ENCODE measurements around the gene LMNA. TPM values are rescaled to one million over a fixed set of nuclear protein-coding genes. Genes with fewer than 3 reads are reported as not detected.
A peak's percentile ranks its signal among the peaks of the same experiment; 100 is the strongest.

LMNA gene
- total and polyA plus RNA-seq, 4 donors: 60.4 to 160 (median 97.2) TPM

DNA sequence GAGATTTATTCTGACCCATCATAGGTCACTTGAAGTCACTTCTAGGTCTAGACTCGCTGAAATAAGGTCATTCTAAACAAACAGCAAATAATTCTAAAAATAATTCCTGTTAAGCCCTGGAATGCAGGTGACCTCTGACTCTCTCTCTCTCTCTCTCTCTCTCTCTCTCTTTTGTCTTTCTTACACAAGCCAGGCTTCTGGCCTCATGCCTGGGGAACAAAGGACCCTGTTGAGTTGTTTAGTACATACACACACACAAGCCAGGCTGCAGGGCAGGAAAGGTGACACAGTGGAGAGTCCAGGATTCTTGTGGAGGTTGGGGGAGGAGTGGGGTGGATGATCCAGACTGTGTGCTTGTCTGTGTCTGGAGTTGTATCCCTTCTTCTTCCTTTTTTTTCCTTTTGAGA lies 28.3 kb upstream of the LMNA start:
- TF ChIP-seq, protein P1, sequence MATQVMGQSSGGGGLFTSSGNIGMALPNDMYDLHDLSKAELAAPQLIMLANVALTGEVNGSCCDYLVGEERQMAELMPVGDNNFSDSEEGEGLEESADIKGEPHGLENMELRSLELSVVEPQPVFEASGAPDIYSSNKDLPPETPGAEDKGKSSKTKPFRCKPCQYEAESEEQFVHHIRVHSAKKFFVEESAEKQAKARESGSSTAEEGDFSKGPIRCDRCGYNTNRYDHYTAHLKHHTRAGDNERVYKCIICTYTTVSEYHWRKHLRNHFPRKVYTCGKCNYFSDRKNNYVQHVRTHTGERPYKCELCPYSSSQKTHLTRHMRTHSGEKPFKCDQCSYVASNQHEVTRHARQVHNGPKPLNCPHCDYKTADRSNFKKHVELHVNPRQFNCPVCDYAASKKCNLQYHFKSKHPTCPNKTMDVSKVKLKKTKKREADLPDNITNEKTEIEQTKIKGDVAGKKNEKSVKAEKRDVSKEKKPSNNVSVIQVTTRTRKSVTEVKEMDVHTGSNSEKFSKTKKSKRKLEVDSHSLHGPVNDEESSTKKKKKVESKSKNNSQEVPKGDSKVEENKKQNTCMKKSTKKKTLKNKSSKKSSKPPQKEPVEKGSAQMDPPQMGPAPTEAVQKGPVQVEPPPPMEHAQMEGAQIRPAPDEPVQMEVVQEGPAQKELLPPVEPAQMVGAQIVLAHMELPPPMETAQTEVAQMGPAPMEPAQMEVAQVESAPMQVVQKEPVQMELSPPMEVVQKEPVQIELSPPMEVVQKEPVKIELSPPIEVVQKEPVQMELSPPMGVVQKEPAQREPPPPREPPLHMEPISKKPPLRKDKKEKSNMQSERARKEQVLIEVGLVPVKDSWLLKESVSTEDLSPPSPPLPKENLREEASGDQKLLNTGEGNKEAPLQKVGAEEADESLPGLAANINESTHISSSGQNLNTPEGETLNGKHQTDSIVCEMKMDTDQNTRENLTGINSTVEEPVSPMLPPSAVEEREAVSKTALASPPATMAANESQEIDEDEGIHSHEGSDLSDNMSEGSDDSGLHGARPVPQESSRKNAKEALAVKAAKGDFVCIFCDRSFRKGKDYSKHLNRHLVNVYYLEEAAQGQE (IDR thresholded peaks at IDR 0.05): peak; percentile 69
- TF ChIP-seq HNF4G (IDR thresholded peaks at IDR 0.05) (peak; percentile 71), JUND (IDR thresholded peaks at IDR 0.05) (peak; percentile 69 to 78), GABPA (IDR thresholded peaks at IDR 0.05 in 1 of 2, conservative IDR thresholded peaks at IDR 0.05 in 1 of 2) (peak in 1 of 2 donors; percentile 53), NR2F2 (IDR thresholded peaks at IDR 0.05) (peak; percentile 99), RXRA (IDR thresholded peaks at IDR 0.05) (peak; percentile 92 to 95), YY1 (IDR thresholded peaks at IDR 0.05) (peak; percentile 64), TAF1 (conservative IDR thresholded peaks at IDR 0.05) (no peak), SP1 (IDR thresholded peaks at IDR 0.05) (peak; percentile 94), EGR1 (IDR thresholded peaks at IDR 0.05; ENCODE audit: low read depth in 2 of 2) (no peak), FOXA2 (IDR thresholded peaks at IDR 0.05) (peak; percentile 61), HNF4A (conservative IDR thresholded peaks at IDR 0.05) (peak; percentile 90 to 91), RAD21 (IDR thresholded peaks at IDR 0.05) (peak; percentile 40 to 48), FOXA1 (IDR thresholded peaks at IDR 0.05) (no peak)
- TF ChIP-seq, protein P2, sequence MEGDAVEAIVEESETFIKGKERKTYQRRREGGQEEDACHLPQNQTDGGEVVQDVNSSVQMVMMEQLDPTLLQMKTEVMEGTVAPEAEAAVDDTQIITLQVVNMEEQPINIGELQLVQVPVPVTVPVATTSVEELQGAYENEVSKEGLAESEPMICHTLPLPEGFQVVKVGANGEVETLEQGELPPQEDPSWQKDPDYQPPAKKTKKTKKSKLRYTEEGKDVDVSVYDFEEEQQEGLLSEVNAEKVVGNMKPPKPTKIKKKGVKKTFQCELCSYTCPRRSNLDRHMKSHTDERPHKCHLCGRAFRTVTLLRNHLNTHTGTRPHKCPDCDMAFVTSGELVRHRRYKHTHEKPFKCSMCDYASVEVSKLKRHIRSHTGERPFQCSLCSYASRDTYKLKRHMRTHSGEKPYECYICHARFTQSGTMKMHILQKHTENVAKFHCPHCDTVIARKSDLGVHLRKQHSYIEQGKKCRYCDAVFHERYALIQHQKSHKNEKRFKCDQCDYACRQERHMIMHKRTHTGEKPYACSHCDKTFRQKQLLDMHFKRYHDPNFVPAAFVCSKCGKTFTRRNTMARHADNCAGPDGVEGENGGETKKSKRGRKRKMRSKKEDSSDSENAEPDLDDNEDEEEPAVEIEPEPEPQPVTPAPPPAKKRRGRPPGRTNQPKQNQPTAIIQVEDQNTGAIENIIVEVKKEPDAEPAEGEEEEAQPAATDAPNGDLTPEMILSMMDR (IDR thresholded peaks at IDR 0.05; ENCODE audit: low read depth, low read length, missing input control): no peak
- TF ChIP-seq, protein P3, sequence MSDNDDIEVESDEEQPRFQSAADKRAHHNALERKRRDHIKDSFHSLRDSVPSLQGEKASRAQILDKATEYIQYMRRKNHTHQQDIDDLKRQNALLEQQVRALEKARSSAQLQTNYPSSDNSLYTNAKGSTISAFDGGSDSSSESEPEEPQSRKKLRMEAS (IDR thresholded peaks at IDR 0.05): peak; percentile 61
- TF ChIP-seq, protein P4, sequence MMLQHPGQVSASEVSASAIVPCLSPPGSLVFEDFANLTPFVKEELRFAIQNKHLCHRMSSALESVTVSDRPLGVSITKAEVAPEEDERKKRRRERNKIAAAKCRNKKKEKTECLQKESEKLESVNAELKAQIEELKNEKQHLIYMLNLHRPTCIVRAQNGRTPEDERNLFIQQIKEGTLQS (IDR thresholded peaks at IDR 0.05): peak; percentile 65
- TF ChIP-seq, protein P5, sequence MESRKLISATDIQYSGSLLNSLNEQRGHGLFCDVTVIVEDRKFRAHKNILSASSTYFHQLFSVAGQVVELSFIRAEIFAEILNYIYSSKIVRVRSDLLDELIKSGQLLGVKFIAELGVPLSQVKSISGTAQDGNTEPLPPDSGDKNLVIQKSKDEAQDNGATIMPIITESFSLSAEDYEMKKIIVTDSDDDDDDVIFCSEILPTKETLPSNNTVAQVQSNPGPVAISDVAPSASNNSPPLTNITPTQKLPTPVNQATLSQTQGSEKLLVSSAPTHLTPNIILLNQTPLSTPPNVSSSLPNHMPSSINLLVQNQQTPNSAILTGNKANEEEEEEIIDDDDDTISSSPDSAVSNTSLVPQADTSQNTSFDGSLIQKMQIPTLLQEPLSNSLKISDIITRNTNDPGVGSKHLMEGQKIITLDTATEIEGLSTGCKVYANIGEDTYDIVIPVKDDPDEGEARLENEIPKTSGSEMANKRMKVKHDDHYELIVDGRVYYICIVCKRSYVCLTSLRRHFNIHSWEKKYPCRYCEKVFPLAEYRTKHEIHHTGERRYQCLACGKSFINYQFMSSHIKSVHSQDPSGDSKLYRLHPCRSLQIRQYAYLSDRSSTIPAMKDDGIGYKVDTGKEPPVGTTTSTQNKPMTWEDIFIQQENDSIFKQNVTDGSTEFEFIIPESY (IDR thresholded peaks at IDR 0.05): peak; percentile 60
- peak; percentile 44 for DNase-seq (ENCODE audit: low spot score)
- H3K9ac ChIP-seq (ENCODE audit: low read depth in 1 of 2, low read length in 2 of 2): no peak overlapping the region
- no peaks in the 10 kb centered on the region for H3K36me3 ChIP-seq (ENCODE audit: control insufficient read depth in 4 of 4, insufficient read depth in 3 of 4, low read depth in 1 of 4, low read length in 3 of 4)
- H3K4me1 ChIP-seq (ENCODE audit: control insufficient read depth in 4 of 4, insufficient read depth in 4 of 4, low read length in 3 of 4): peaks cover 1 to 30% (median 13%) of the 10 kb centered on the region in 4 donors
- 12% methylated on average over 1 of the region's 1 CpG for WGBS
- H3K4me3 ChIP-seq (ENCODE audit: low read depth in 1 of 3, low read length in 3 of 3): no peak overlapping the region
- no peak overlapping the region for H3K27ac ChIP-seq (ENCODE audit: low read depth in 1 of 2, low read length in 2 of 2)
- no peaks in the 10 kb centered on the region for H3K9me3 ChIP-seq (ENCODE audit: control insufficient read depth in 4 of 4, low read length in 3 of 4)
- no peaks in the 10 kb centered on the region for H3K27me3 ChIP-seq (ENCODE audit: control insufficient read depth in 4 of 4, insufficient read depth in 4 of 4, low read length in 3 of 4)

Measured in liver (tissue), 9 donors.